ENCODE data around the gene VEGFC.

VEGFC gene

DNA sequence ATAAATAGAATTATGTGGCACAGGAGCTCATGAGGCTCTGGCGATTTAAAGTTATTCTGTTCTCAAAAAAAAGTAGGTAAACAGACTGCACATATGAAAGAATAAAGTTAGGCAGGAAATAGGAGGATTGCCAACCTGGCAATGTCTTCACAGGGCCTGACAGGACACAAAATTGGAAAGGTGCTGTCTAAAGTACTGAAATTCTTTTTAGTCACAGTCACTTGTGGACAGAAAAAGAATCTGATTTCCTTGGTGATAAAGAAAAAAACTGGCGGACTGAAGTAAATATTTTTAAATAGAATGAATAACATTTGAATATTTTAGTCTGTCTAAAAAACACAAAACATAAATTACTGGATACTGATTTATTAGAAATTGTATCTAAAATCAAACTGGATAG lies 124.4 kb downstream of the VEGFC start:
- DNase-seq: no peak

- DNase-seq: no peak
These were observed 127.8 kb downstream of the VEGFC start for GRCh38 chr4:176664964-176665363.

DNA sequence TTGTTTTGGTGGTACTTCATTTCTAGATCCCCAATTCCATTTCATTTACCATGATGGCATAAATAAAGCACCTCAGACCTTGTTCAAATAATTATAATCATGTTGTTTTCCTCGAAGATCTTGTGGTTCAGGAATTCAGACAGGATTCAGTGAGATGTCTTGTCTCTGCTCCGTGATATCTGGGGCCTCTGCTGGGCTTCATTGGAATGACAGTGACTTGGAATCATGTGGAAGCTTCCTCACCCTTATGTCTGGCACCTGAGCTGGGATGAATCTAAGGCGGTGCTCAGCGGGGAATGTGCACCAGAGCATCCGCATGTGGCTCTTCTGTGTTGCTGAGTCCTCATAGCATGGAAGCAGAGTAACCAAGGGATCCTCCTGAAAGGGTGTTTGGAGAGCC lies 132.2 kb downstream of the VEGFC start:
- no peak for DNase-seq

GRCh38 chr4:176656108-176656507 lies 136.6 kb downstream of the VEGFC start:
- DNase-seq: no peak

GRCh38 chr4:176654565-176655216 lies 138.0 kb downstream of the VEGFC start:
- no peak for DNase-seq

DNA sequence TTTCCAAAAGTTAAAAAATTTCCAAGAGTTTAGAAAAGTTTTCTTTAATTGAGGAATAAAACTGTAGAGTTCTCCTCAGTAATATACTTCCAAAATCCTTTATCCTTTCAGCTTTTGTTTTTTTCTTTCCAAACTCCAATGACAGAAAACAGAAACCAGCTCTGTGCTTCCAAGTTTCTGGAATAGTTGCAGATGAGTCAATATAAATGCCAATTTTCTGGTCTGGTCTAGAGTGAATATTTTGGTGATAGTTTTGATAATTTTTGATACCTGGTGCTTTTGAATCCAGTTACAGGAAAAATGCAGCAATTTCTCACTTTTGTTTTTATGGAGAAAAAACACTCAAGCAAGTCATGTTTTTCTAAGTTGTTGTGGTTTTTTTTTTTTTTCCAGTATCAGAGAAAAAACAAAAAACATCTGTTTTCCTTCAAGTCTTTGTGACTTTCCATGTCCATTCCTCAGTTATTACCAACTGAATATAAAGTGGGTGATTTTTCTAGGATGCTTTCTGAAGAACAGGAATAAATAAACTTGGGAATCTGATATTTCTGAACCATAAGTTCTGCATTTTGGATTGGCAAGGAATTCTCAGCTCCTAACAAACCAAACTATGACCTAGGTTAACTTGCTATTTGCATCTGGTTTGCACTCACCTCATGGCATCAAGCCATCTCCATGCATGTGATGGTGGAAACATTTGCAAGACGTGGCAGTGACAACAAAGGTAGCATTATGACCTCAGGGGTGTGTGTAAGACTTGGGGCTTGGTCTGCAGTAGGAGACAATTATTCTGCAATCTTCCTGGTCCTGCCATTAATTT lies 139.1 kb downstream of the VEGFC start:
- no peak for DNase-seq

DNA sequence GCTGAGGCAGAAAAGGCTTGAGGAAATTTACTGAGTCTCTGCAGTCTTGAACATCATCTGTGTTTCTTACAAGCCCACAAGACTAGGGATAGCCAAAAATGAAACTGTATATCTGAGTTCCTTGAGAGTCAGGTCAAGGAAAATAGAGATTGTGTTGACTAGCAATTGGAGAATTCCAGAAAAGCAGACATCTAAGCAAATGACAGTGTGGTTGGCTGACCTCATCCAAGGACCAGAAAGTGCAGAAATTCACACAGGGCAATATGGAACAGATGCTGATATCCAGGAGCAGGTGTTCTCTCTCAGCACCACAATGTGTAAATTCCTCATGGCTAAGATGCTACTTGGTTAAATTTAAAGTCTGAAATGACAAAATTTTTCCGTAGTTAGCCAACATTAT lies 146.4 kb downstream of the VEGFC start:
- DNase-seq: no peak

GRCh38 chr4:176645246-176645960 lies 147.3 kb downstream of the VEGFC start:
- no peak for DNase-seq

GRCh38 chr4:176642472-176642871 lies 150.2 kb downstream of the VEGFC start:
- DNase-seq: no peak

- no peak for DNase-seq
These were observed 151.5 kb downstream of the VEGFC start for GRCh38 chr4:176641237-176641636.

DNA sequence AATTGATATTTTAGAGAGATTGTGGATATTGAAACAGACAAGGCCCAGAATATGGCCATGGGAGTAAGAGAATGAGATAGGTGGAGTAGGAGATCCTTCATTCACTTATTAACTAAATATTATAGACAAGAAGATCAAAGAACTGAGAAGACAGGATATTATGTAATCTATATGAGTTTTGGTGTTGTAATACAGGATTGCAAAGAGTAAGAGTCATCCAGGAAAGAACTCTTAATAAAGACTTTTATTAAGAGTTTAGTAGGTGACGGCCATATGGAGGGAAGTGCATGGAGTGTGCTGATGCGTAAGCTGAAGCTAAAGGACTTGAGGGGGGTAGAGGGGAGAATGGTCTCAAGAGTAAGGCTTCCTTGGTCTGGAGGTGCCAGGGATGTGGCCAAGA lies 153.7 kb downstream of the VEGFC start:
- no peak for DNase-seq

DNA sequence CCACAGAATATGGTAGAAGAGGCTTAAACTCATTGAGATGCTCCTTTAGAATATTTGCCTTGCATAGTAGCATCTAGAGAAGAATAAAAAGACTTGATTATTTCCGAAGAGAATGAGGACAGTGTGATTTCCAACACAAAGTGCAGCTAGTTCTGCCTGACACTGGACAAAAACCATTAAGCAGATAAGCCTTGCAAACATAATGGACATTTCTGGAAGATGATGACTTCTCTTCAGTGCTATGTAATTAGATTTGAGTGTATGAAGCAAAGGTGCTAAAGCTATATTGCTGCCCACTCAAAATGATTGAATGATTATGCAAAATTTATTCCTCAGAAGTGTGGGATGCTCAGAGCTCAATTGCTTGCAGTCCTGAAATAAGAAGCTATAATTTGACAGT lies 156.4 kb downstream of the VEGFC start:
- no peak for DNase-seq

- no peak for DNase-seq
These were observed 157.1 kb downstream of the VEGFC start for GRCh38 chr4:176635372-176636261.
